SK-N-MC (cell line): ENCODE data around the gene OR6K2.
"Not testable (repeated sequence)": the region's sequence is repeated elsewhere in the genome, so short reads cannot be mapped to it uniquely, and the experiment has no call there.

Source experiments
- DNase-seq: peaks from one replicate; pipeline ENCODE4 v3.0.0-alpha.2; 2011; ENCODE audit warnings: low read depth, low spot score
- H3K27ac ChIP-seq: fragments of 200-600 bp; sonication (generic); 2 replicates; pipeline ENCODE4 v1.5.1; 2016; ENCODE audit warnings: mixed run types
- H3K36me3 ChIP-seq: fragments of 200-600 bp; sonication (generic); 2 replicates; pipeline ENCODE4 v1.6.1; 2017; ENCODE audit warnings: antibody characterized with exemption, low read length, mixed read lengths; ENCODE audit not compliant: insufficient read depth
- H3K4me3 ChIP-seq: fragments of 200-600 bp; sonication (generic); 2 replicates; pipeline ENCODE4 v1.5.1; 2016
- H3K9ac ChIP-seq: fragments of 200-600 bp; sonication (generic); 2 replicates; pipeline ENCODE4 v1.8.0; 2017; ENCODE audit warnings: mixed run types, mixed read lengths; ENCODE audit not compliant: insufficient read length
- H3K9me3 ChIP-seq: fragments of 200-600 bp; sonication (generic); 2 replicates; pipeline ENCODE4 v1.6.1; 2017; ENCODE audit warnings: low read depth, mild to moderate bottlenecking, antibody characterized with exemption, low read length, moderate library complexity, mixed read lengths
- EZH2 ChIP-seq: fragments of 200-600 bp; sonication (generic); IDR thresholded peaks from one replicate; pipeline ENCODE4 v1.6.1; 2017; ENCODE audit warnings: antibody characterized with exemption
- FOXP2 ChIP-seq: optimal IDR thresholded peaks from 2 replicates; pipeline ENCODE3; 2011; ENCODE audit warnings: mild to moderate bottlenecking, moderate library complexity; ENCODE audit not compliant: insufficient read depth; ENCODE audit errors: extremely low read length, control extremely low read depth
- POLR2AphosphoS5 ChIP-seq: IDR thresholded peaks from 2 replicates; pipeline ENCODE4 v1.6.1; 2012; ENCODE audit warnings: mild to moderate bottlenecking, low read depth, low read length, borderline replicate concordance

The OR6K2 gene

DNA sequence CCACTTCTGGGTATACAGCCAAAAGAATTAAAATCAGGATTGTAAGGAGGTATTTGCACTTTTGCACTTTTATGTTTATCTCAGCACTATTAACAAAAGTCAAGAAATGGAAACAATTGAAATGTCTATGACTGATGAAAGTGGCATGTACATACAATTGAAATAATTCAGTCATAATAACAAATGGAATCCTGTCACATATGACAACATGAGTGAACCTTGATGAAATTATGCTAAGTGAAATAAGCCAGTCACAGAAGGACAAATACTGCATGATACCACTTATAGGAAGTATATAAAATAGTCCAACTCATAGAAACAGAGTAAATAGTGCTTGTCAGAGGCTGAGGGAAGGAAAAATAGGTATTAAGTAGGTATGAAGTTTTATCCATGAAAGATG is 10.6 kb downstream of the OR6K2 start:
- no peak overlapping the region for H3K27ac ChIP-seq
- no peaks in the 10 kb centered on the region for H3K9me3 ChIP-seq
- no peak overlapping the region for H3K9ac ChIP-seq
- no peaks in the 10 kb centered on the region for H3K36me3 ChIP-seq
- no peak for DNase-seq
- TF ChIP-seq POLR2AphosphoS5 (no peak), EZH2 (no peak), FOXP2 (no peak)
- H3K4me3 ChIP-seq, result no peak overlapping the region

DNA sequence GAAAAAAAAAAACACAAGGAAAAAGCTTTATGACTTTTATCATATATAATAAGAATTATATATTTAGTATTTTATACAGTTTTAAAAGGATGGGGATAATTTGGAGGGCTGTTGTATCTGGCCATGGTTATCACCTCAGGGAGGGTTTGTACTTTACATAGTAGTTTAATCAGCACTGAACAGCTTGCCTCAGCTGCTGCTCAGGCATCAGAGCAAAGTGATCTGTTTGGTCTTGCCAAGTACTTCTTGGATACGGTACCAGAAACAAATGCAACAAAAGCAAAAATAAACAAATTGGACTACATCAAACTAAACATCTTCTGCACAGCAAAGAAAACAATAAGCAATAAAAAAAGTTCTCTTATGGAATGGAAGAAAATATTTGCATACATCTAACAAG is 11.3 kb downstream of the OR6K2 start:
- no peak overlapping the region for H3K9ac ChIP-seq
- no peak overlapping the region for H3K27ac ChIP-seq
- H3K36me3 ChIP-seq, result no peaks in the 10 kb centered on the region
- DNase-seq, result no peak
- no peak for TF ChIP-seq POLR2AphosphoS5
- TF ChIP-seq FOXP2, result no peak
- no peak for TF ChIP-seq EZH2
- H3K9me3 ChIP-seq, result no peaks in the 10 kb centered on the region
- no peak overlapping the region for H3K4me3 ChIP-seq

DNA sequence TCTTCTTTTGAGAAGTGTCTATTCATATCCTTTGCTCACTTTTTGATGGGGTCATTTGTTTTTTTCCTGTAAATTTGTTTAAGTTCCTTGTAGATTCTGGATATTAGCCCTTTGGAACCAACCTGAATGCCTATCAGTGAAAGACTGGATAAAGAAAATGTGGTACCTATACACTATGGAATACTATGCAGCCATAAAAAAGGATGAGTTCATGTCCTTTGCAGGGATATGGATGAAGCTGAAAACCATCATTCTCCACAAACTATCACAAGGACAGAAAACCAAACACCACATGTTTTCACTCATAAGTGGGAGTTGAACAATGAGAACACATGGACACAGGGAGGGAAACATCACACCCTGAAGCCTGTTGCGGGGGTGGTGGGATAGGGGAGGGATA is 12.1 kb downstream of the OR6K2 start:
- H3K9ac ChIP-seq, DNase-seq, H3K9me3 ChIP-seq, H3K27ac ChIP-seq, H3K36me3 ChIP-seq, H3K4me3 ChIP-seq: not testable (repeated sequence)

DNA sequence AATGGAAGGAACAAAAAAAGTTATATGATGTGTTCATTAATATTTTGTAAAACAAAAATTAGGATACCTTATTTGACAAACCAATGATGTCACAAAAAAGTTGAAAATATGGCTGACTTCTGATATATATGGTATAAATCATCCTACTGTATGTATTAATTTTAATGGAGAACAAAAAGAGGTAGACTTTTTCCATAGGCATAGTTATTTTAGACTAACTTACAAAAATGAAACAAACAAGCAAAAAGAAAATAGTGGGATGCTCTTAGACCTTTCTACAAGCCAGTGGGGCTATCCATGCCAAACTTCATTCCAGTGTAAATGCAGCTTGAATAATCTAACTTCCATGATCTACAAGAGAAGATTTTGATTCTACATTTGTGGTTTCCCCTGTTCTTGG is 13.4 kb downstream of the OR6K2 start:
- H3K9ac ChIP-seq, result no peak overlapping the region
- H3K9me3 ChIP-seq, result no peaks in the 10 kb centered on the region
- H3K36me3 ChIP-seq, result no peaks in the 10 kb centered on the region
- H3K27ac ChIP-seq, result no peak overlapping the region
- DNase-seq, result no peak
- H3K4me3 ChIP-seq, result no peak overlapping the region
- no peak for TF ChIP-seq EZH2

DNA sequence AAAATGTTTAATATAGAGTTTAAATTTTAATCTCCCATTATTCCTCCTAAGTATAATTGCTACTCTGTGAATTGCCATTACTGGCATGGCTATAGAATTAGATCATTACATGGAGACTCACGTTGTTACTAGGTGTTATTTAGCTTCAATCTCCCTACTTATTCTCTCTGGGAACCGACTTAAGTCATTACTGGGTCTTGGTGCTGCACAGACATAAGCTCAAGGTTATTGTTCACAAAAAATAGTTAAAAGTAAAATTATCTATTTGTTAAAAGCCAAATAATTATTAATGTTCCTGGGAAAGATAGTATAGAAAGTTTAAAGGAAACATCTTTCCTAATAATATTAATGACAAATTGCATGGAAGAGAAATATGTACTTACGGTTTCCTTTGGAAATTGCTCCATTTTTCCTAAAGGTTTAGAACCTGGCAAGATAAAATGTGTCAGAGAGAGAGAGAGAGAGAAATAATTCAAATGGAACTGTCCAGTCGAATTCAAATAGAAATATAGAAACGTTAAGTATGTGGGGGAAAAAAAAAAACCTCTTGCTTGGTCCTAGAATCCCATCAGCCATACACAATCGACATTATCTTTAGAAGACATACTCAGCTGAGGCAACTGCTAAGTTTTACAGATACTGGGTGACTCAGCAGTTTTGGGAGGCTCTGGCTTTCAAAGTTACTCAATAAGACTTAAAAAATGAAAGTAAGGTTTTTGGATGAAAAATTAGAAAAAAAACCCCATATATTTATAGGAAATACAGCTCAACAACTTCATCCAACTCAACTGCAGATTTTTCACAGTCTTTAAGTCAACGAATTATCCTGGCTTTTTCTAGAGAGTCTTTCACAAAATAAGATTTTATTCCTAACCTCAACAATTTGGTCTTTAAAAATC is 14.1 kb downstream of the OR6K2 start, which contains the start of gene SPTA1:
SPTA1 (minus strand) TSS at position 605 of the 899 bp plus-strand sequence; CDS start at position 407, 198 bp downstream.
- Histone ChIP-seq H3K36me3 (no peaks in the 10 kb centered on the region), H3K9ac (no peak within 1 kb of the TSS), H3K9me3 (no peaks in the 10 kb centered on the region), H3K27ac (no peak within 1 kb of the TSS), H3K4me3 (no peak within 1 kb of the TSS)
- TF ChIP-seq POLR2AphosphoS5 (no peak), EZH2 (no peak), FOXP2 (no peak)
- no peak for DNase-seq

DNA sequence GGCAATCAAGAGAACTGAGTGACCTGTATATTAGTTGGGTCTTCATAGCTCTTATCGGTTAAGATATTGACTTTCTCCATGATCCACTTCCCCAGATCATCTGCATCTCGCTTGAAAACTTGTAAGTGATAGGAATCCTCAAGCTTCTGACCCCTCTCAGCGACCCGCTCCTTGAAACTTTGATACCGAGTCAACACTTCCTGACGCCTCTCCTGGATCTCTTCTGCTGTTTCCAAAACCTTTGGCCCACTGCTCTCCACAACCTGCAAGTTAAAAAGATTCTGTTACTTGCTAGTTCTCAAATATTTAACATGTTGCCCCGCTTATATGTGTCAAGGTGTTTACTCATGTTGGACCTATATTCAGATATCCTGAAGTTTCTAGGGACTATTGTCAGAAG is 15.4 kb downstream of the OR6K2 start:
- no peaks in the 10 kb centered on the region for H3K36me3 ChIP-seq
- H3K9ac ChIP-seq, result no peak overlapping the region
- no peaks in the 10 kb centered on the region for H3K9me3 ChIP-seq
- H3K27ac ChIP-seq, result no peak overlapping the region
- no peak overlapping the region for H3K4me3 ChIP-seq
- TF ChIP-seq FOXP2 (no peak), EZH2 (no peak), POLR2AphosphoS5 (no peak)
- no peak for DNase-seq

DNA sequence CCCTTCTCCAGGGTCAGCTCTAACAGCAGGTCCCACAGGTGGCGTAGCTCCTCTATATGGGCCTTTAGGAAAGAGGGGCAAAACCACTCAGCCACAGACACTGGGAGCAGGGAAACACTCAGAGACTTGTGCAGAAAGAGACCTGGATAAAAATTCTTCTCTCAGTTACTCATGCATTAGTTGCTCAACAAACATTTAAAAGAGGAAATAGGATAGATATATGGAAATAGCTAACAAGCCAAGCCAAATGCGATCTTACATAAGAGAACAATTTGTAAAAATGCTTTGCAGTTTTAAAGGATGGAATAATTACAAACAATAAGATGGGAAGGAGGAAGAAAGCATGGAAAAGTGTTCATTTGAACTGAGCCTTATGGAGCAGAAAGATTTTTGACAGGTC is 18.8 kb downstream of the OR6K2 start:
- Histone ChIP-seq H3K4me3 (no peak overlapping the region), H3K36me3 (no peaks in the 10 kb centered on the region), H3K27ac (no peak overlapping the region), H3K9me3 (no peaks in the 10 kb centered on the region), H3K9ac (no peak overlapping the region)
- TF ChIP-seq EZH2, result no peak
- no peak for DNase-seq

DNA sequence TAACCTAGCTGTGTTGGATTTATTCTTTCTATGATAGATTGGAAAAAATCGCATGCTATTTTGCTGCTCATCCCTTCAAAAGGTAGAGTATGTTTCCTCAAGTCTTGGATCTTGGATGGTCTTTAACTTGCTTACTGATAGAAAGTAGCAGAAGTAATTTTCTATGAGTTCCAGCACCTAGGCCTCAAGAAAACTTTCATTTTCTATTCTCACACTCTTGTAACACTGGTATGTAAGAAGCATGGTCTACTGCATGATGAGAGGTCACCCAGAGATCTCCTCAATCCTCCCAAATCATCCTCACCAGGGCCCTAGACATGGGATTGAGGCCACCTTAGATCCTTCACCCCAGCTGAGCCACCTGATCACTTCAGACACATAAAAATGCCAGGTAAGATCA is 21.2 kb downstream of the OR6K2 start:
- H3K9me3 ChIP-seq, result no peaks in the 10 kb centered on the region

DNA sequence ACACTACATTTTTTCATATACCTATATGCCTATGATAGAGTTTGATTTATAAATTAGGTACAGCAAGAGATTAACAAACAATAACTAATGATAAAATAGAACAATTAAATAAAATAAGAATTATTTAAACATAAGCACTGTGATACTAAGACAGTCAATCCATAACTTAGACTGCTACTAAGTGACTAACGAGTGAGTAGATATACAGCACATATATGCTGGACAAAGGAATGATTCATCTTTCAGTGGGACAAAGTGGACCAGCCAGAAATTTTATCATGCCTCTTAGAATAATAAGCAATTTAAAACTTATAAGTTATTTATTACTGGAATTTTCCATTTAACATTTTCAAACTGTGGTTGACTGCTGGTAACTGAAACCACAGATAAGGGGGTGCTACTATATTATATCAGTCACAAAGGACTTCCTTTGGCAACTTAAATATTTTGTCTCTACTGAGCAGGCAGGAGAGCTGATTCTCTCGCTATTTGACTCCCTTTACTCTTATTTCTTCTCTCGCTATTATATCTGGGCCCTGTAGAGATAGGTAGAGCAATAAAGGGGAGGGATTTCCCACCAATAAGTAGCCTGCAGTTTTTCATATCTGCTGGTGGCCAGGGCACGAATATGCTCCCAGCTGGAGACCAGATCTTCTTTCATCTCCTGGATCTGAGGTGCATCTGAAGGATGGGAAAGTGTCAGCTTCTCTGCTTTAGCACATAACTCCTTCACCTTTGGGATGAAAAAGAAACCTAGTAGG is 24.7 kb downstream of the OR6K2 start:
- Histone ChIP-seq H3K36me3 (no peaks in the 10 kb centered on the region), H3K4me3 (no peak overlapping the region), H3K9ac (no peak overlapping the region), H3K9me3 (no peaks in the 10 kb centered on the region), H3K27ac (no peak overlapping the region)
- DNase-seq, result no peak
- TF ChIP-seq POLR2AphosphoS5, result no peak
- no peak for TF ChIP-seq EZH2
- no peak for TF ChIP-seq FOXP2

More for the DNA sequence above, 21.2 kb downstream of the OR6K2 start:
- Histone ChIP-seq H3K36me3 (no peaks in the 10 kb centered on the region), H3K9ac (no peak overlapping the region), H3K4me3 (no peak overlapping the region), H3K27ac (no peak overlapping the region)
- TF ChIP-seq POLR2AphosphoS5 (no peak), EZH2 (no peak), FOXP2 (no peak)
- no peak for DNase-seq
